HepG2 (cell line): ENCODE measurements around the gene FCRL2. TPM values are rescaled to one million over a fixed set of nuclear protein-coding genes. Genes with fewer than 3 reads are reported as not detected.

Source experiments
- ATAC-seq: fragments of 200-7000 bp; cut with Tn5 transposase; 3 replicates; pipeline ENCODE4 v1.9.1; 2020; ENCODE audit warnings: mild to moderate bottlenecking, moderate library complexity
- BruUV-seq: library from RNA; stranded (reverse); fragments of 400-500 nt; replicated peaks from 2 replicates; lab custom pipeline; 2021; lab: Mats Ljungman, UMichigan
- CTCF ChIA-PET: fragments of 300-600 bp; formaldehyde crosslinking; extraction: SDS; loops from one replicate; lab custom pipeline; 2021; ENCODE audit warnings: low total read pairs, inconsistent platforms, low intra/inter-chr PET ratio; lab: Yijun Ruan, JAX
- POLR2A ChIA-PET: fragments of 350-600 bp; sonication (Branson Sonifier 250); formaldehyde crosslinking; loops from one replicate; lab custom pipeline; 2020; ENCODE audit warnings: antibody characterized with exemption, inconsistent platforms; lab: Yijun Ruan, JAX
- DNase-seq: peaks from one replicate; pipeline ENCODE4 v3.0.0-alpha.2; 2015; ENCODE audit warnings: low spot score
- FAIRE-seq: peaks from 3 replicates; lab custom pipeline; 2011; peaks lifted over from hg19 to GRCh38; lab: Jason Lieb, UNC
- H2AFZ ChIP-seq: one replicate; pipeline ENCODE4 v1.6.1; 2011; ENCODE audit warnings: low read length, inconsistent platforms
- H3K27ac ChIP-seq: fragments of 300-600 bp; 3 replicates; pipeline ENCODE4 v1.8.0; 2011; ENCODE audit warnings: mixed run types, mild to moderate bottlenecking, mixed read lengths, low read length, inconsistent platforms; ENCODE audit not compliant: insufficient read depth; ENCODE audit errors: extremely low read length
- H3K27me3 ChIP-seq, 2 experiments: fragments of 200-600 bp in 1 of 2; 2 replicates in 1 of 2; 3 replicates in 1 of 2; pipeline versions ENCODE4 v1.6.0 to v1.8.0; 2011; ENCODE audit warnings: low read length in 2 of 2, mild to moderate bottlenecking in 2 of 2, moderate library complexity in 2 of 2, inconsistent platforms in 1 of 2; ENCODE audit not compliant: insufficient read depth in 2 of 2, control insufficient read depth in 1 of 2
- H3K36me3 ChIP-seq, 2 experiments: fragments of 200-600 bp in 1 of 2; replicated peaks in 1 of 2; 2 replicates in 1 of 2; 3 replicates in 1 of 2; pipeline versions ENCODE4 v1.5.1 to v1.8.0; 2011; ENCODE audit warnings: low read length in 2 of 2, inconsistent platforms in 1 of 2; ENCODE audit not compliant: insufficient read depth in 2 of 2, control insufficient read depth in 1 of 2
- H3K4me1 ChIP-seq: 2 replicates; pipeline ENCODE4 v1.5.1; 2012; ENCODE audit warnings: low read length, inconsistent platforms; ENCODE audit not compliant: insufficient read depth
- H3K4me2 ChIP-seq: 2 replicates; pipeline ENCODE4 v1.6.0; 2011; ENCODE audit warnings: low read depth, low read length, inconsistent platforms
- H3K4me3 ChIP-seq, 3 experiments: fragments of 200-600 bp in 1 of 3; sonication (generic), shearing (Covaris generic) in 1 of 3; replicated peaks in 1 of 3; 2 replicates each; pipeline ENCODE4 v1.5.1; 2011 to 2016; ENCODE audit warnings: low read length in 3 of 3, inconsistent platforms in 2 of 3, low read depth in 2 of 3, mild to moderate bottlenecking in 2 of 3, control low read depth in 1 of 3, mixed read lengths in 1 of 3; ENCODE audit not compliant: insufficient read depth in 1 of 3
- H3K79me2 ChIP-seq: one replicate; pipeline ENCODE4 v1.6.1; 2011; ENCODE audit warnings: low read length, inconsistent platforms; ENCODE audit not compliant: insufficient read depth
- H3K9ac ChIP-seq: 2 replicates; pipeline ENCODE4 v1.6.0; 2011; ENCODE audit warnings: mild to moderate bottlenecking, low read depth, low read length, inconsistent platforms; ENCODE audit not compliant: insufficient read depth
- H3K9me3 ChIP-seq: 2 replicates; pipeline ENCODE4 v1.5.1; 2012; ENCODE audit warnings: mild to moderate bottlenecking, low read length
- H4K20me1 ChIP-seq: 2 replicates; pipeline ENCODE4 v1.6.0; 2011; ENCODE audit warnings: inconsistent platforms, mild to moderate bottlenecking, low read length, moderate library complexity; ENCODE audit not compliant: insufficient read depth
- ATAD3A ChIP-seq: sonication (generic); formaldehyde crosslinking; IDR thresholded peaks from 2 replicates; pipeline ENCODE4 v1.4.0; 2020; ENCODE audit warnings: missing genetic modification reagents
- ATF7 ChIP-seq, 2 experiments: fragments of 450-650 bp in 1 of 2; sonication (generic) in 1 of 2; formaldehyde crosslinking in 1 of 2; IDR thresholded peaks; 2 replicates each; pipeline versions ENCODE4 v1.4.0 to v1.6.1; 2016 to 2020; ENCODE audit warnings: antibody characterized with exemption in 1 of 2, mild to moderate bottlenecking in 1 of 2, missing genetic modification reagents in 1 of 2
- ATRX ChIP-seq: sonication (generic); formaldehyde crosslinking; IDR thresholded peaks from 2 replicates; pipeline ENCODE4 v1.4.0; 2020; ENCODE audit warnings: missing genetic modification reagents, borderline replicate concordance
- HMGA1 ChIP-seq: sonication (generic); formaldehyde crosslinking; conservative IDR thresholded peaks from 2 replicates; pipeline ENCODE4 v1.4.0; 2020; ENCODE audit warnings: missing genetic modification reagents
- MATR3 ChIP-seq: sonication (generic); formaldehyde crosslinking; IDR thresholded peaks from 2 replicates; pipeline ENCODE4 v1.4.0; 2020; ENCODE audit warnings: missing genetic modification reagents
- NFIC ChIP-seq: IDR thresholded peaks from 2 replicates; pipeline ENCODE4 v1.6.1; 2012; ENCODE audit warnings: mild to moderate bottlenecking, low read length, inconsistent platforms
- RARG ChIP-seq: sonication (generic); formaldehyde crosslinking; IDR thresholded peaks from 2 replicates; pipeline ENCODE4 v1.4.0; 2020; ENCODE audit warnings: low read depth, mild to moderate bottlenecking, missing genetic modification reagents
- SOX5 ChIP-seq: IDR thresholded peaks from 2 replicates; pipeline ENCODE4 v1.6.1; 2016; ENCODE audit warnings: borderline replicate concordance
- TMF1 ChIP-seq: sonication (generic); formaldehyde crosslinking; IDR thresholded peaks from 2 replicates; pipeline ENCODE4 v1.8.1; 2022; ENCODE audit warnings: low read depth, missing genetic modification reagents
- TRIM24 ChIP-seq: sonication (generic); formaldehyde crosslinking; IDR thresholded peaks from 2 replicates; pipeline ENCODE4 v1.8.0; 2022; ENCODE audit warnings: mild to moderate bottlenecking, missing genetic modification reagents
- U2AF1 ChIP-seq: fragments of 200-400 bp; formaldehyde crosslinking; optimal IDR thresholded peaks from 2 replicates; pipeline ENCODE3; 2017; ENCODE audit warnings: mild to moderate bottlenecking, low read depth, low read length
- ZBTB26 ChIP-seq: IDR thresholded peaks from 2 replicates; pipeline ENCODE4 v1.6.1; 2016; ENCODE audit warnings: missing compliant biosample characterization, missing genetic modification reagents, borderline replicate concordance
- ZNF24 ChIP-seq: fragments of 450-650 bp; IDR thresholded peaks from 2 replicates; pipeline ENCODE4 v1.6.1; 2017; ENCODE audit warnings: antibody characterized with exemption, mild to moderate bottlenecking
- ZNF367 ChIP-seq: sonication (generic); formaldehyde crosslinking; IDR thresholded peaks from 2 replicates; pipeline ENCODE4 v1.4.0; 2020; ENCODE audit warnings: missing genetic modification reagents, borderline replicate concordance
- ZNF441 ChIP-seq: sonication (generic); formaldehyde crosslinking; IDR thresholded peaks from 2 replicates; pipeline ENCODE4 v1.7.0; 2021; ENCODE audit warnings: missing genetic modification reagents, borderline replicate concordance
- ZNF639 ChIP-seq: conservative IDR thresholded peaks from 2 replicates; pipeline ENCODE4 v1.6.1; 2018; ENCODE audit warnings: missing genetic modification reagents
- WGBS: methylation state at CpG from one replicate; pipeline ENCODE4 v1.1.6; 2017; ENCODE audit warnings: low lambda C conversion rate; 5-methylcytosine and 5-hydroxymethylcytosine counted together
- in situ Hi-C: cut with HindIII; loops from 2 replicates; pipeline ENCODE4 v1.10.0; 2017; ENCODE audit warnings: low pct_unique_long_range_greater_than_20kb; ENCODE audit not compliant: extremely low pct_ligation_motif_present
- intact Hi-C: fragments of 100-400 bp; cut with micrococcal nuclease; formaldehyde crosslinking; loops from one replicate; pipeline ENCODE4 v1.10.0; 2022; ENCODE audit not compliant: unreplicated experiment
- polyA plus RNA-seq, 8 experiments: library from polyadenylated mRNA; depleted of rRNA in 3 of 8; stranded (reverse) in 7 of 8; unstranded in 1 of 8; fragments of >200 nt; fragmentation: Illumina TruSeq in 4 of 8; extraction: Trizol in 4 of 8; gene quantifications; 2 replicates each; pipeline versions ENCODE4 v1.2.1 to v1.2.3, GENCODE V29; 2011 to 2016; ENCODE audit warnings: low read depth in 4 of 8, missing spikeins in 1 of 8, mixed read lengths in 1 of 8; ENCODE audit not compliant: insufficient read depth in 1 of 8
- total RNA-seq, 5 experiments: library from RNA; depleted of rRNA; stranded (reverse); fragments of >200 nt; fragmentation: Illumina TruSeq; extraction: Trizol; gene quantifications; 2 replicates each; pipeline ENCODE4 v1.2.3, GENCODE V29; 2016; ENCODE audit warnings: low read depth in 1 of 5

FCRL2 gene
- total and polyA plus RNA-seq, 2 of the 13 experiments (the other 11 are each of a cell fraction or from before 2014, with no cell fraction given), result not detected

GRCh38 chr1:157751283-157751682 is 25.6 kb downstream of the FCRL2 start:
- in situ Hi-C loops, result no loop called here
- Histone ChIP-seq H3K4me3 (no peak overlapping the region), H3K27me3 (no peaks in the 10 kb centered on the region), H3K4me2 (no peak overlapping the region), H3K36me3 (no peaks in the 10 kb centered on the region), H3K9ac (no peak overlapping the region), H3K79me2 (no peaks in the 10 kb centered on the region), H3K4me1 (no peaks in the 10 kb centered on the region)
- FAIRE-seq, result no peak
- 3% methylated on average over 3 of the region's 3 CpGs for WGBS
- BruUV-seq, result no TSS peak
- TF ChIP-seq ZNF24 (no peak), SOX5 (CRISPR knock-in tag) (no peak), HMGA1 (CRISPR knock-in tag) (no peak), RARG (CRISPR knock-in tag) (no peak), ATRX (CRISPR knock-in tag) (no peak), NFIC (no peak), TRIM24 (CRISPR knock-in tag) (no peak), U2AF1 (no peak), ZBTB26 (CRISPR knock-in tag) (no peak), ZNF367 (no peak), ZNF639 (CRISPR knock-in tag) (no peak), ZNF441 (CRISPR knock-in tag) (no peak), TMF1 (CRISPR knock-in tag) (no peak), ATF7 (IDR thresholded peaks at IDR 0.05) (no peak), ATF7 (CRISPR knock-in tag; IDR thresholded peaks at IDR 0.05) (no peak), ATAD3A (CRISPR knock-in tag) (no peak), MATR3 (no peak)
- TF ChIP-seq, all 625 proteins: peak for 0
- POLR2A ChIA-PET, result no interaction called here
- ATAC-seq, result no peak
- no peak overlapping the region for H2AFZ ChIP-seq
- DNase-seq, result no peak
- intact Hi-C loops, result no loop called here
- H3K27ac ChIP-seq, result no peak overlapping the region
- CTCF ChIA-PET, result no interaction called here
- H3K9me3 ChIP-seq, result no peaks in the 10 kb centered on the region
- H4K20me1 ChIP-seq, result no peaks in the 10 kb centered on the region
